ENCODE data around the gene FCHO1. TPM values are rescaled to one million over a fixed set of nuclear protein-coding genes. Genes with fewer than 3 reads are reported as not detected.

FCHO1 gene
- total RNA-seq = 0.56 and 1.1 TPM in 2 replicates

DNA sequence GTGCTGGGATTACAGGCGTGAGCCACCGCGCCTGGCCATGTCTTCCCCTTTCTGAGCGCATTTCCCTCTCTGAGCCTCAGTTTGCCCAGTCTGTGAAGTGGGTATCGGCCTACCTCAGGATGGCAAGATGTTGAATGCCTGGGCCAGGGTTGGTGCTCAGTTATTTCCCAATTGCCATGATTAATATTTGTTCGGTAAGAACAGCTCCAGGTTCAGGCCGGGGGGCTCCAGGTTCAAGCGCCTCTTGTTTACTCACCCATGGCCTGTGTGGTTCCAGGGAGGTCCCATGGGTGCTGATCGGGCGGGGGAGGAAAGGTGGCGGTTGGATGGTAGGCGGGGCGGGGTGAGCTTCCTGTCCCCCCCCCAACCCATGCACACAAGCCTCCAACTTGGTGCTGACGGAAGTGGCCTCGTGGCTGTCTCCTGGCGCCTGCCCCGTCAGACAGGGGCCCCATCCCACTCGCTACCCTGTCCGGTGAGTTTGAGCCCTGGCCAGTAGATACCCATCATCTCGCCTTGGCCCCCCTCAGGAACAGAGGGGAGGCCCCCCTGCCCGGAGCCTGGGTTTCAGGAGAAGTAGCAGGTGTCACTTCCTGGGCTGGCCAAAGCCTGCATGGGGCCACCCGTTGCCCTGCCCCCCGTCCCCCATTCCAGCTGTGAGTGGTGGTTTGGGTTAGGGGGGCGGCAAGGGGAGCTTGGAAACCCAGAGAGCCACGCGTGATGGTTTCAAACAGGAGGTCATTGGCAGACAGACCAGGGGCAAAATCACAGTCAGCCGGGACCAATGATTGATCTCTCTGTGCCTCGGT lies at the start of gene FCHO1:
FCHO1 (plus strand) TSS at position 375 of the 809 bp plus-strand sequence. CDS start 3,688 bp downstream, outside the sequence.
- no peak for DNase-seq (ENCODE audit: low read depth, low spot score)

DNA sequence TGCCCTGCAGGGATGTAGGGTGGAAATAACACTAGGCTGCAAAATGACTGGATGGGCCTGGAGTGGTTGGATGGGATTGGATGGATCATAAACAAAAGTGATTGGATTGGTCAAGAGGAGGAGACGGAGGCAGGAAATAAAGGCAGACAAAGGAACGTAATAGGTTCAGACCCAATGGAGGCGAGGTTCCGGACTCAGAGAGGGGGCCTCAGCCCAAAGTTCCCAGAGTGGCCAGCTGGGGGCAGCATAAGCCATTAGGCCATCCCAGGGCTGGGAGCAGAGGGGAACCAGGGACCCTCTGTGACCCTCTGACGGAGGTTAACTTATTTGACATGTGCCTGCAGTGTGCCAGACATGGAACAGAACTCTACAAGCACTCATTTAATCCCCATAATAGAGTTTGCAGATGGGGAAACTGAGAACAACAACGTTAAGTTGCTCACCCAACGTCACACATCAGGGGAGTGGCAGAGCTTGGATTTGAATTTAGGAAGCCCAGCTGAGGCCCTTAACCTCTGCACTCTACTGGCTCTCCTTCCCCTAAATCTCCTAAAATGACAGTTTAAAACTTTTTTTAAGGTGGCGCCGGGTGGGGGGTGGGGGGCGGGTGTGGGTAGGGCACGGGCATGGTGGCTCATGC lies 47.3 kb upstream of the FCHO1 start:
- no peak for DNase-seq (ENCODE audit: low read depth, low spot score)

- no peak for DNase-seq (ENCODE audit: low read depth, low spot score)
These were observed 44.5 kb upstream of the FCHO1 start for GRCh38 chr19:17706750-17707181.

GRCh38 chr19:17711851-17712250 lies 39.4 kb upstream of the FCHO1 start:
- no peak for DNase-seq (ENCODE audit: low read depth, low spot score)

DNA sequence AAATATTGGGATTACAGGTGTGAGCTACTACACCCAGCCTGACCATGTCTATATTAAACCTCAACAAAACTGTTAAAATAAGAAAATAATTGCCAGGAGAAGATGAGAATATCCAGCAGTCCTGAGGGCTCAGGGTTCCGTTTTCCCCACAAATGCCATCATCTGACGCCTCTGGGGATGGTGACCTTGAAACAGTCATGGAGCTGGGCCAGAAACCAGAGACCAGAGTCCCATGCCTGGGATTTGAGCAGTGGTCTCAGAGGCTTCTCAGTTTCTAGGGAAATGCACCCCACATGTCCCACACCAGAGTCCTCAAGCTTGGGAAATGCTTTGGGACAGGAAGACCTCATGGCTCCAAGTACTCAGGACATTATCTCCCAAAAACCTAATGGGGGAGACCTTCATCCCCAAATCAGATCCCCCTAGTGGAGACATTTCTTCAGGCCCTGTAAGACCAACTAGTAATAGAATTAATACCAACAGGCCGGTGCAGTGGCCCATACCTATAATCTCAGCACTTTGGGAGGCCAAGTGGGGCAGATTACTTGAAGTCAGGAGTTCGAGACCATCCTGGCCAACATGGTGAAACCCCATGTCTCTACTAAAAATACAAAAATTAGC lies 34.9 kb upstream of the FCHO1 start:
- DNase-seq (ENCODE audit: low read depth, low spot score) = no peak

DNA sequence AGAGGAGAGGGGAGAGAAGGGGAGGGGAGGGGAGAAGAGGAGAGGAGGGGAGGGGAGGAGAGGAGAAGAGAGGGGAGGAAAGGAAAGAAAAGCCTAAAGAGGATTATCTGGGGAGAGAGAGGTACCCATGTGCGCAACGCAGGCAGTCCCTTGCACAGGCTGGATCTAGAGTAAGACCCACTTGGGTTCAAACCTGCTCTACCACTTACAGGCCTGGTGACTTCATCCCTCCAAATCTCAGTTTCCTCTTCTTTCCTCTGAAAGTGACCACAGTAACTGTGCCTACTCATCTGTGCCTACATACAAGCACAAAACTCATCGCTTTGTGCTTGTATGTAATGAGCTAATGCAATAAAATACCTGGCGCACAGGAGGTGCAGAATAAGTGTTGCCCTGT lies 32.7 kb upstream of the FCHO1 start:
- no peak for DNase-seq (ENCODE audit: low read depth, low spot score)

- no peak for DNase-seq (ENCODE audit: low read depth, low spot score)
These were observed 32.1 kb upstream of the FCHO1 start, which contains the start of gene MAP1S for GRCh38 chr19:17718947-17719711. TSS of gene MAP1S (plus strand) at chr19:17719480. CDS start at chr19:17719503, 23 bp downstream.

GRCh38 chr19:17719730-17720400 lies 31.4 kb upstream of the FCHO1 start:
- no peak for DNase-seq (ENCODE audit: low read depth, low spot score)

- DNase-seq (ENCODE audit: low read depth, low spot score) = peak; percentile 19
These were observed 30.8 kb upstream of the FCHO1 start for GRCh38 chr19:17720440-17720839.

- no peak for DNase-seq (ENCODE audit: low read depth, low spot score)
These were observed 30.1 kb upstream of the FCHO1 start for GRCh38 chr19:17721111-17721628.

DNA sequence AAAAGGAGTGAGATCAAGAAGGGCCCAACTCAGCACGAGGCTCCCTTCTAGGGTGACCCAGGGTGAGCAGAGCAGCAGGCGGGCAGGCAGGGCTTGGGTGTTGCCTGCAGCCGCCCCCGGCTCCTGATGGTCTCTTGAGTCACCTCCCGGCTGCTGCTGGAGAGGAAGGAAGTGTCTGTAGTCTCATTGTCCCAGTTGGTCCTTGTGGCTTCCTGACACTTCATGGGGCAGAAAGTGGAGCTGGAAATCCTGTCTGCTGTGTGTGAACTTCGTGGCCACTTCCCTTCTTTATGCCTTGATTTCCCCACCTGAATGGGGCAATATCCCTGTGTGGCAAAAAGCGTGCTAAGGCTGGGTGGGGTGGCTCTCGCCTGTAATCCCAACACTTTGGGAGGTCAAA lies 29.5 kb upstream of the FCHO1 start:
- peak; percentile 49 for DNase-seq (ENCODE audit: low read depth, low spot score)

DNA sequence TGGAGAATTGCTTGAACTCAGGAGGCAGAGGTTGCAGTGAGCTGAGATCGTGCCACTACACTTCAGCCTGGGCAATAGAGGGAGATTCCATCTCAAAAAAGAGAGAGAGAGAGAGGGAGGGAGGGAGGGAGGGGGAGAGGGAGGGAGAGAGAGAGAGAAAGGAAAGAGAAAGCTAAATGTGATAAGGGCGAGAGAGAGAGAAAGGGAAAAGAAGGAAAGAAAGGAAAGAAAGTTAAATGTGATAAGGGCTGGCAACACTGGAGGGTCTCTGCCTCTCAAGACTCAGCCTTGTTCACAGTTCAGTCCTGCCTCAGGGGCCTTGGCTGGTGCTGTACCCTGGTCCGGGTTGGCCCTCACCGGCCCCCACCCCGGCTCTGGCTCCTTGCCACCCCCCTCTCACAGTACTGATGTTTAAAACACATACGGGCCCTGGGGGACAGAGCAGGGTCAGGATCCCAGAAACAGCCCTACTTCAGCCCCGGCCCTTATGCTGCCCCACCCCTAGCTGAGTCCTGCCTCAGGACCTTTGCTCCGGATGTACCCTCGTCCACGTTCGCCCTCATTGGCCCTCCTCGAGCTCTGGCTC lies 28.5 kb upstream of the FCHO1 start:
- no peak for DNase-seq (ENCODE audit: low read depth, low spot score)

- DNase-seq (ENCODE audit: low read depth, low spot score) = no peak
These were observed 26.6 kb upstream of the FCHO1 start for GRCh38 chr19:17724655-17725054.

DNA sequence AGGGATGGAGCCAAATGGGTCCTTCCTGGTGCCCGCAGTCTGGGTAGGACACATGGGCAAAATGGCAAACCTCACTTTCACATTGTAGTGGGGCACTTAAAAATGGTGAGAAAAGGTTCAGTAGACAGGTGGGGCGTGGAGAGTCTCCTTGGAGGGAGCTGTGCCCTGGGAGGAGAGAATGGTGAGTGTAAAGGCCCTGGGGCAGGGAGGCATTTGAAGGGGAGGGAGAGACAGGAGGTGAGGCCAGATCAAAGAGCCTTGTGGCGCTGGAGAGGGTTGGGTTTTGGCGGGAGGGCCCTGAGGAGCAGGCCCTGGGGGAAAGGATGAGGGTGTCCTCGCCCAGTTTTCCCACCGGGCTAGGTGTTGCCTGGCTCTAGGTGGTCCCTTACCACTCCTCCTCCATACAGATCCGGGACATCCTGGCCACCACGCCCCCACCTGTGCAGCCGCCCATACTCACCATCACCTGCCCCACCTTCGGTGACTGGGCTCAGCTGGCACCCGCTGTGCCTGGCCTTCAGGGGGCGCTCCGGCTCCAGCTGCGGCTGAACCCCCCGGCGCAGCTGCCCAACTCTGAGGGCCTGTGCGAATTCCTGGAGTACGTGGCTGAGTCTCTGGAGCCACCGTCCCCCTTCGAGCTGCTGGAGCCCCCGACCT lies 25.7 kb upstream of the FCHO1 start:
- DNase-seq (ENCODE audit: low read depth, low spot score) = no peak

GRCh38 chr19:17726136-17726741 lies 25.0 kb upstream of the FCHO1 start:
- DNase-seq (ENCODE audit: low read depth, low spot score) = no peak

DNA sequence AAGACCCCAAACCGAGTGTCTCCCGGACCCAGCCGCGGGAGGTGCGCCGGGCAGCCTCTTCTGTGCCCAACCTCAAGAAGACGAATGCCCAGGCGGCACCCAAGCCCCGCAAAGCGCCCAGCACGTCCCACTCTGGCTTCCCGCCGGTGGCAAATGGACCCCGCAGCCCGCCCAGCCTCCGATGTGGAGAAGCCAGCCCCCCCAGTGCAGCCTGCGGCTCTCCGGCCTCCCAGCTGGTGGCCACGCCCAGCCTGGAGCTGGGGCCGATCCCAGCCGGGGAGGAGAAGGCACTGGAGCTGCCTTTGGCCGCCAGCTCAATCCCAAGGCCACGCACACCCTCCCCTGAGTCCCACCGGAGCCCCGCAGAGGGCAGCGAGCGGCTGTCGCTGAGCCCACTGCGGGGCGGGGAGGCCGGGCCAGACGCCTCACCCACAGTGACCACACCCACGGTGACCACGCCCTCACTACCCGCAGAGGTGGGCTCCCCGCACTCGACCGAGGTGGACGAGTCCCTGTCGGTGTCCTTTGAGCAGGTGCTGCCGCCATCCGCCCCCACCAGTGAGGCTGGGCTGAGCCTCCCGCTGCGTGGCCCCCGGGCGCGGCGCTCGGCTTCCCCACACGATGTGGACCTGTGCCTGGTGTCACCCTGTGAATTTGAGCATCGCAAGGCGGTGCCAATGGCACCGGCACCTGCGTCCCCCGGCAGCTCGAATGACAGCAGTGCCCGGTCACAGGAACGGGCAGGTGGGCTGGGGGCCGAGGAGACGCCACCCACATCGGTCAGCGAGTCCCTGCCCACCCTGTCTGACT lies 24.1 kb upstream of the FCHO1 start:
- no peak for DNase-seq (ENCODE audit: low read depth, low spot score)

DNA sequence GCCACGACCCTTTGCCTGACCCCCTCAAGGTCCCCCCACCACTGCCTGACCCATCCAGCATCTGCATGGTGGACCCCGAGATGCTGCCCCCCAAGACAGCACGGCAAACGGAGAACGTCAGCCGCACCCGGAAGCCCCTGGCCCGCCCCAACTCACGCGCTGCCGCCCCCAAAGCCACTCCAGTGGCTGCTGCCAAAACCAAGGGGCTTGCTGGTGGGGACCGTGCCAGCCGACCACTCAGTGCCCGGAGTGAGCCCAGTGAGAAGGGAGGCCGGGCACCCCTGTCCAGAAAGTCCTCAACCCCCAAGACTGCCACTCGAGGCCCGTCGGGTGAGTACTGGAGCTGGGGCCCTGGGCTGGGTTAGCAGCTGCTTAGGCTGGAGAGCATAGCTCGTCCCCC lies 23.4 kb upstream of the FCHO1 start:
- DNase-seq (ENCODE audit: low read depth, low spot score) = no peak

DNA sequence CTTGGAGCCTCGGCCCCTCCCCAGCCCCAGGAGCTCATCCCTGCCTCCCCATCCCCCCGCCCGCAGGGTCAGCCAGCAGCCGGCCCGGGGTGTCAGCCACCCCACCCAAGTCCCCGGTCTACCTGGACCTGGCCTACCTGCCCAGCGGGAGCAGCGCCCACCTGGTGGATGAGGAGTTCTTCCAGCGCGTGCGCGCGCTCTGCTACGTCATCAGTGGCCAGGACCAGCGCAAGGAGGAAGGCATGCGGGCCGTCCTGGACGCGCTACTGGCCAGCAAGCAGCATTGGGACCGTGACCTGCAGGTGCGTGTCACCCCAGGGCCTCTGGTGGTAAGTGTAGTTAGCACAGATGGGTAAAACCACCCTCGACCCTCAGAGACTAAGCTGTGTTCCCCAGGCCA lies 18.1 kb upstream of the FCHO1 start:
- DNase-seq (ENCODE audit: low read depth, low spot score) = no peak

- no peak for DNase-seq (ENCODE audit: low read depth, low spot score)
These were observed 17.1 kb upstream of the FCHO1 start for GRCh38 chr19:17734146-17734545.

Measured in pulmonary artery endothelial cell (primary cell).